Limb (tissue), 2 donors: Measurements from ENCODE around the gene PARP12.

Experiments
- DNase-seq, 2 donors: peaks; one replicate each; pipeline ENCODE4 v3.0.0-alpha.2; 2016; ENCODE audit errors: extremely low spot score in 2 of 2

The PARP12 gene

GRCh38 chr7:140015471-140015970 is 47.2 kb downstream of the PARP12 start:
- DNase-seq = no peak

GRCh38 chr7:140014123-140014522 is 48.6 kb downstream of the PARP12 start:
- no peak for DNase-seq

GRCh38 chr7:140013676-140014075 is 49.1 kb downstream of the PARP12 start:
- no peak for DNase-seq

GRCh38 chr7:140010194-140010895 is 52.4 kb downstream of the PARP12 start:
- DNase-seq = no peak

GRCh38 chr7:140009735-140010134 is 53.0 kb downstream of the PARP12 start:
- no peak for DNase-seq

- no peak for DNase-seq
Observed at GRCh38 chr7:140008755-140009610, 53.8 kb downstream of the PARP12 start.

- no peak for DNase-seq
Observed at GRCh38 chr7:140007051-140007690, 55.6 kb downstream of the PARP12 start.

- no peak for DNase-seq
Observed at GRCh38 chr7:140006600-140006999, 56.2 kb downstream of the PARP12 start.

GRCh38 chr7:140005754-140006503 is 56.8 kb downstream of the PARP12 start:
- DNase-seq = no peak

GRCh38 chr7:140005341-140005740 is 57.4 kb downstream of the PARP12 start:
- DNase-seq = no peak

GRCh38 chr7:140004672-140005071 is 58.1 kb downstream of the PARP12 start:
- no peak for DNase-seq

GRCh38 chr7:140003913-140004382 is 58.8 kb downstream of the PARP12 start:
- DNase-seq = no peak

GRCh38 chr7:140000666-140001268 is 62.0 kb downstream of the PARP12 start:
- DNase-seq = no peak

GRCh38 chr7:139999516-139999915 is 63.2 kb downstream of the PARP12 start:
- DNase-seq = no peak

- no peak for DNase-seq
Observed at GRCh38 chr7:139998572-139998971, 64.2 kb downstream of the PARP12 start.

- peak in 1 of 2 donors; percentile 26 for DNase-seq
Observed at GRCh38 chr7:139995017-139995915, 67.5 kb downstream of the PARP12 start.

- DNase-seq = no peak
Observed at GRCh38 chr7:139994356-139994755, 68.4 kb downstream of the PARP12 start.

GRCh38 chr7:139993592-139993991 is 69.2 kb downstream of the PARP12 start:
- DNase-seq = no peak

- DNase-seq = no peak
Observed at GRCh38 chr7:139993169-139993568, 69.6 kb downstream of the PARP12 start.
